ENCODE measurements around the gene HOMER2.

Gene HOMER2

GRCh38 chr15:82864967-82865366, 87.6 kb downstream of the HOMER2 start:
- no peak for DNase-seq (ENCODE audit: low read depth in 2 of 3, low spot score in 1 of 3)

GRCh38 chr15:82862886-82863285, 89.6 kb downstream of the HOMER2 start:
- DNase-seq (ENCODE audit: low read depth in 2 of 3, low spot score in 1 of 3), result no peak

- no peak for DNase-seq (ENCODE audit: low read depth in 2 of 3, low spot score in 1 of 3)
Observed at GRCh38 chr15:82858932-82859331, 93.6 kb downstream of the HOMER2 start.

- no peak for DNase-seq (ENCODE audit: low read depth in 2 of 3, low spot score in 1 of 3)
Observed at GRCh38 chr15:82856397-82857170, 95.9 kb downstream of the HOMER2 start.

- no peak for DNase-seq (ENCODE audit: low read depth in 2 of 3, low spot score in 1 of 3)
Observed at GRCh38 chr15:82855286-82856100, 97.0 kb downstream of the HOMER2 start.

GRCh38 chr15:82854554-82854953, 98.0 kb downstream of the HOMER2 start:
- DNase-seq (ENCODE audit: low read depth in 2 of 3, low spot score in 1 of 3), result no peak

- DNase-seq (ENCODE audit: low read depth in 2 of 3, low spot score in 1 of 3), result no peak
Observed at GRCh38 chr15:82852941-82853561, 99.5 kb downstream of the HOMER2 start.

- no peak for DNase-seq (ENCODE audit: low read depth in 2 of 3, low spot score in 1 of 3)
Observed at GRCh38 chr15:82851981-82852511, 100.5 kb downstream of the HOMER2 start.

GRCh38 chr15:82851306-82851850, 101.1 kb downstream of the HOMER2 start:
- DNase-seq (ENCODE audit: low read depth in 2 of 3, low spot score in 1 of 3), result no peak

GRCh38 chr15:82850731-82851130, 101.8 kb downstream of the HOMER2 start:
- no peak for DNase-seq (ENCODE audit: low read depth in 2 of 3, low spot score in 1 of 3)

- DNase-seq (ENCODE audit: low read depth in 2 of 3, low spot score in 1 of 3), result peak; percentile 31 to 44 (median 41)
Observed at GRCh38 chr15:82849556-82850512, 102.7 kb downstream of the HOMER2 start.

GRCh38 chr15:82848241-82848993, 104.1 kb downstream of the HOMER2 start:
- DNase-seq (ENCODE audit: low read depth in 2 of 3, low spot score in 1 of 3), result no peak

GRCh38 chr15:82847703-82848102, 104.8 kb downstream of the HOMER2 start:
- no peak for DNase-seq (ENCODE audit: low read depth in 2 of 3, low spot score in 1 of 3)

GRCh38 chr15:82846621-82847020, 105.9 kb downstream of the HOMER2 start:
- DNase-seq (ENCODE audit: low read depth in 2 of 3, low spot score in 1 of 3), result no peak

GRCh38 chr15:82845686-82846085, 106.8 kb downstream of the HOMER2 start:
- DNase-seq (ENCODE audit: low read depth in 2 of 3, low spot score in 1 of 3), result no peak

- no peak for DNase-seq (ENCODE audit: low read depth in 2 of 3, low spot score in 1 of 3)
Observed at GRCh38 chr15:82843566-82843965, 109.0 kb downstream of the HOMER2 start.

GRCh38 chr15:82840166-82840565, 112.4 kb downstream of the HOMER2 start:
- DNase-seq (ENCODE audit: low read depth in 2 of 3, low spot score in 1 of 3), result no peak

GRCh38 chr15:82839136-82839535, 113.4 kb downstream of the HOMER2 start:
- no peak for DNase-seq (ENCODE audit: low read depth in 2 of 3, low spot score in 1 of 3)

GRCh38 chr15:82838096-82838735, 114.3 kb downstream of the HOMER2 start:
- DNase-seq (ENCODE audit: low read depth in 2 of 3, low spot score in 1 of 3), result no peak
